Right lung (tissue), 5 donors: ENCODE measurements around the gene TBRG1. TPM values are rescaled to one million over a fixed set of nuclear protein-coding genes. Genes with fewer than 3 reads are reported as not detected.

Source experiments
- DNase-seq, 2 donors: peaks; one replicate each; pipeline ENCODE4 v3.0.0-alpha.2; 2013
- polyA plus RNA-seq, 5 donors: library from polyadenylated mRNA; unstranded; fragments of 120-200 nt; gene quantifications; one replicate each; pipeline versions ENCODE4 v1.2.1 to v1.2.3, GENCODE V29; 2013; ENCODE audit warnings: inconsistent platforms in 1 of 5, low replicate concordance in 1 of 5; ENCODE audit not compliant: insufficient read length in 5 of 5, insufficient read depth in 1 of 5

The TBRG1 gene
- polyA plus RNA-seq, 5 donors: 34.8 to 38.9 (median 38.3) TPM

DNA sequence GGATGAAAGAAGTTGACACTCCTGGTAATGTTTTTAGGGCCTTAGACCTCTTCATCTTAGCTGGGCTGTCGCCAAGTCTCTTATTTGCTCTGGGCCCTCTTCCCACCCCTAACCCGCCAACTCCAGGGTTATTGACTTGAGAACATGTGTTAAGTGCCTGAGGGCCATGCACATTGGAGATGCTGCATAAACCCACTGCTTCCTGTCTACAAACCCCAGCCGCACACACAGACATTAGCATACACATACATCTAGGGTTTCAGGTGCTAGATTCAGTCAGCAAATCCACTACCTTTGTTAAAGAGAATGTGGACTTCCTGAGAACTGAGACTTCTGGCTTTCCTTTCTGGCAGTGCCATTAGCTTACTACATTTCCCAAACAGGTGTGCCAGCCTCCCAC is 10.6 kb upstream of the TBRG1 start:
- no peak for DNase-seq

DNA sequence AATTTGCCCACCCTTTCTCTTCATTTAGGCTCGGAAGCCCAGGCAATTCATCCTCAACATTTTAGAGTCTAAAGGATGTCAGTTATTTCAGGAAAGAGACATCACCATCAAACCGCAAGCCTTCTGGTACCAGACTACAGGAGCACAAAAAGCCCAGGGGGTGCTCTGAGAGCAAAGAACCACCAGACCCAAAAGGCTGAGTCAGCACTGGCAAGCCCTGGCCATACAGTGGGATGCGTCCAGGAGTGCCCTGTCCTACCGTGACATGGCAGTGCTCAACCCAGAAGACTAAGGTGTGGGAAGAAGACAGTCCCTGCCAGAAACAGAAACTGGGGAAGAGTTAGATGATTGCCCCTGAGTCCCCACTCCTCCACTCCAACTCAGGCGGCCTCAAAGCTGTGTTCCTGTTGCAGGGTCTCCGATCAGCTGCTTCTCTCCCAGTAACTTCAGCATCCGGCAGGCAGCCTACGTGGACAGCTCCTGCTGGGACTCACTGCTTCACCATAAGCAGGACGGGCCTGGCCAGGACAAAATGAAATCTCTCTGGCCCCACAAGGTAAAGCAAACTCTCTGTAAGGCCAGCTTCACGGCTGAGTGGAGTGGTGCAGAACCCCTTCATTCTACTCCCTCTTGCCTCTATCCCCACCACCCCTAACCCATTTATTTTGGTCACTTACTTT is 10.0 kb upstream of the TBRG1 start:
- no peak for DNase-seq

- DNase-seq: no peak
Measured at GRCh38 chr11:124618863-124619262, 3.8 kb upstream of the TBRG1 start.

DNA sequence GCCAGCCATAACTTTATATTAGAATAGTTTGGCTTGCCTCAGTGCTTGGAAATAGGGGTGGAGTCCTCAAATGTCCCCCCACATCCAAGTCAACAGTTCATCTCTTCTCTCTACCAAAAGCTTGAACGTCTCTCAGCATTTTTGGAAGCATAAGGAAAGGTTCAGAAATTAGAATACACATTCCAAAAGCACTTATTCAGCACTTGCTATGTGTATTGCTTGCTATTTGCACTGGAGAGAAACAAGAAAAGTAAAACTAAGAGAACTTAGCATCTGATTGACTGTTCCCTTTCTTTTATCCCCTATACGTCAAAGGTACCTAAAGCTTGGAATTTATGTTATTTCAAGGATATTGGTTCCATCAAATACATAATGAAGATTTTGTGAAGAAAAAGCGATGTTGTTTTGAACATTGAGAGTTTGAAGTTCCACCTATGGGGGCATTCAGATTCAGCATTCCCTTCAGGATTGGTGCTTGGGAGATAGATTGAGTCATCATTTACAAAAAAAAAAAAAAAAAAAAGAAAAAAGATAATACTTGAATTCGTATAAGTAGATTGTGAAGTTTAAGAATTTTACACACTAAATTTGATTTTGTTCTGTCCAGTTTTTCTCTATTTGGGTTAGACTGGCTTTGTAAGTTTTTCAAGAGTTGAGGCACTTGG is 1.3 kb downstream of the TBRG1 start:
- DNase-seq: no peak

DNA sequence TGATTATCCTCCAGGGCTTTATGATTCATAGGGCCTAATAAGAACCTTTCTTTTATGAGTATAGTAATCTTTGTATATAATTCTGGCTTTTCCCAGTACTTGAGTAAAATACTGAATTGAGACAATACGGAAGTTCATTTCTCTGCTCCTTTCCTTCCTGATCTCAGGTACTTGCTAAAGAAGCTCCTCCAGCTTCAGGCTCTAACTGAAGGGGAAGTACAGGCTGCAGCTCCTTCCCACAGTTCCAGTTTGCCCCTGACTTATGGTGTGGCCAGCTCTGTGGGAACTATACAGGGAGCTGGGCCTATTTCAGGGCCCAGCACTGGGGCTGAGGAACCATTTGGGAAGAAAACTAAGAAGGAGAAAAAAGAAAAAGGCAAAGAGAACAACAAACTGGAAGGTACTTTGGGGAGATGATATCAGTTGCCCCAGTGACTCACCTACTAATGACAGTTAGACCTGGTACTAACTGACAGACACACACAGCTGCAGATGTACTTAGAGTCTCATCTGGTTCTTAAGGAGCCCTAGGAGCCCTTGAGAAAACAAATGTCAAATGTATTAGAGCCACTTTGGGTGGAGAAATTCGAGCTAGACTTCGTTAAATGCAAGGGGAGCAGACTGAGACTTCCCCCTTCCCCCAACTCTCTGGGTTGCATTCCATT is 3.0 kb downstream of the TBRG1 start:
- no peak for DNase-seq

DNA sequence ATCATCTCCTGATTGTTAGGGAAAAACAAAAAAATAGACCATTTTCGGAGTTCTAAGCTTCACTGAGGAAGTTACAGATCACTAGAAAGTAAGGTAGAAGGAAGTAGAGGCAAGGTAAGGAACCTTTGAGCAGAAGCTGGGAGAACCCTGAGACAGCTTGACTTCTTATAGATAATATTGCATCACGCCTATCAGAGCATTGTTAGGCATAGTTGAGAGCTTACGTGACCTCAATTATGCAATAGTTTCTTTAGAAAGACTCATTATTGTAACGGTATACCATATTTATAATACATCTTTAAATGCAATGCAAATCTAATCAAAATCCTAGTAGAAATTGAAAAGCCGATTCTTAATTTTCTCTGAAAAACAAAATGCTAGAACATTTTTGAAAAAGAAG is 4.9 kb downstream of the TBRG1 start:
- no peak for DNase-seq

GRCh38 chr11:124629961-124630360 is 7.3 kb downstream of the TBRG1 start:
- DNase-seq: no peak

GRCh38 chr11:124633355-124633754 is 10.7 kb downstream of the TBRG1 start:
- no peak for DNase-seq

DNA sequence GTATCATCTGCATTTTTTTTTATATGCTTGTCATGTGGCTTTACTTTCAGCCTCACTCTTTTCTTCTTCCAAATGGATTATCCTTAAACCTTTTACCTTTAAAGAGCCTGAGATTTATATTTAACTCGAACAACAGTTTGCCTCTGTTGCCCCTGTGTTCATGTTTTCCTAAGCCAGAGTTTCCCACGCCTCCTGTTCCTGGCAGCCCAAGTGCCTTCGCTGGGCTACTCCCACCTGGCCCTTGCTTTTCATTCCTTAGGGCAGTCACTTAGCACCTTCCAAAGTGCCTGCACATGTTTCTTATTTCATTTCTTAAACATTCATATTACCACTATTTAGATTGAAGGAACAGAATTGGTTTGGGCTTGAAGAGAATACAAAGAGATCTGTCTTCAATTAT is 13.3 kb downstream of the TBRG1 start:
- no peak for DNase-seq

DNA sequence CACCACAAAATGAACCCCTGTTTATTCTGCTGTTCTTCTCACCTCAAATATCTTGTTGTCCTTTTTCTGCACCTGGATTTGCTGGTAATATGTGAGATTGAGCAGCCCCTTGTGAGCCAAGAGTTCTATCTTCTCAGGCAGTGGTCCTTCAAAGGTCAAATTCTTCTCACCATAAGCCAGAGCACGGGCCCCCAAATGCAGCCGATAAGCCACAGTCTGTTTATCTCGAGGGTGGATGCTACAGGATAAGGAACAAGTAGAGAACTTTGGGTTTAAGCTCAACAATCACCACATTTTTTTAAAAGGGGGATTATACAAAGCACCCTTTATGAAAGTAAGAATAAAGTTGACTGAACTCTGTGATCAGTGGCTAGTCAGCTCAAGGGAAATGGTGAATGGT is 15.8 kb downstream of the TBRG1 start:
- DNase-seq: no peak

DNA sequence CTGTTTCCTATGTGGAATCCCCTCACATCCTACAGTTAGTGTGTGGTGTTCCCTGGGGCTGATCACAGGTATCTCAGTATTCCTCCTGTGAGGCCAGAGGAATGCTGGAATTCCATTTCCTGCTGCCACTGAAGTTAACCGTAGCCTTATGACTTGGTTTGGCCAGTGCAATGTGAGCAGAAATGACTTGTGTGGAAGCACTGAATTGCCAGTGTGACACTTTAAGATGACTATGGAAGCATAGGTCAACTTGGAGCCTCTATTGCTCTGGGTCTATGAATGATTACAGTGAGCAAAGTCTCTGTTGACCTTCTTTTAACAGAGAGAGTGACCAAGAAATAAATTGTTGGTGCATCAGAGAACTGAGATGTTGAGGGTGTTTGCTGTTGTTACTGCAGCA is 16.5 kb downstream of the TBRG1 start:
- DNase-seq: no peak

DNA sequence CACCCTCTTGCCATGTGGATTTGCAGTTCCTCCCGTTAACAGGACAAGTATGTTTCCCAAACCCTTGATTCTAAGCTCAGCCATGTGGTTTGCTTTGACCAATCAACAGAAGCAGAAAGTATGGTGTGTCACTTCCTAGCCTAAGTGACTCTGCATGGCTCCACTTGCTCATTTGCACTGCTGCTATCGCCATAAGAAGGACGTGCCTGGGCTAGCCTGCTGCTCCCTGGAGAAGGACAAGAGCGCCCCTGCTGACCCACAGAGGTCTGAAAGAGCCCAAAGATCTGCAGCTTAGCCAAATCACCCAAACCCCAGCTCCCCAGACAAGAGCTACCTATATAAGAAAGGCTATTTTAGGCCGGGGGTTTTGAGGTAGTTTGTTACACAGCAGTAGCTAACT is 18.0 kb downstream of the TBRG1 start:
- DNase-seq: no peak

DNA sequence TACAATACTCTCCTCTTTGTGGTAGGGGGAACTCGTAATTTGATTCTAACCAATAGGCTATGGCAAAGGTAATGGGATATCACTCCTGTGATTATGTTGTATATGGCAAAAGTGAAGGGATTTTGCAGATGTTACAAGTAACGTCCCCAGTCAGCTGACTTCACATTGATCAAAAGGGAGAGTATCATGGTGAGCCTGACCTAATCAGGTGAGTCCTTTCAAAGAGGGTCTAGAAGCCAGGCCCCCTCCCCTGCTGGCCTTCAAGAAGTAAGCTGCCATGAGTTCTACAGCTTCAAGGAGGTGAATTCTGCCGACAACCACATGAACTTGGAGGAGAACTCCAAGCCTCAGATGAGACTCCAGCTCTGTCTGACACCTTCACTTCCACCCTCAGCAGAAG is 20.0 kb downstream of the TBRG1 start:
- no peak for DNase-seq

- DNase-seq: no peak
Measured at GRCh38 chr11:124643042-124643604, 20.5 kb downstream of the TBRG1 start.

DNA sequence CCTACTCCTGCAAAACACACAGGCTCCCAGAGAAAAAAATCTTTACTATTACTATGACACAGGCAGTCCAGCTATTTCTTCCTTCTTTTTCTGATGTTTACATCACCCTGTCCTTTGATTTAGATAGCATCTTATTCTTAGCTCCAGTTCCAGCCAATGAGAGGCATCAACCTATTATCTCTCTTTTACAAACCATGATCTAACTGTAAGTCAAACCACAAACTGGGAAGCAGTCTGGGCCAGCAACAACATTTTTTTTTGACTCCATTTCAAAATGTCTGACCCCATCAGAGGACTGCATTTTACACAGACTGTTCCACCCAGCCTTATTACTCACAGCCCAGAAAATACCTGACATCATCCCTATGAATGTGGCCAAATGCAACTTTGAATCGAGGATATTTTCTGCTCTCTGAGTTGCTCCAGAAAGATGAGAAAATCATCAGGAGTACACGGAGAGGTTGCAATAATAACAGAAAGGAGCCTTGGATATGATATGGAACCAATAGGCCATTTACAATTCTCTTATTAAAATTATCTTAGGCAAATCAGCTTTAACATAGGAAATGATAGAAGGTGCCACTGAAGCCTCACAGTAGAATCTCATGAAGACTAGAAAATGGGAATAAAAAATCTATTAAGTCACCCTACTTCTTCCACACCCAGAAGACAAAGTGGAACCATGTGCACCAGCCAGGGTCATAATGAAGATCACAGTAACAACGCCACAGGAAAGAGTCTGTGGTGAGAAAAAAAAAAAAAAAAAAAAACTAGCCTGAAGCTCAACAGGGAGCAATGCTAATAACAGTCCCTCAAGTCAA is 21.2 kb downstream of the TBRG1 start:
- no peak for DNase-seq

DNA sequence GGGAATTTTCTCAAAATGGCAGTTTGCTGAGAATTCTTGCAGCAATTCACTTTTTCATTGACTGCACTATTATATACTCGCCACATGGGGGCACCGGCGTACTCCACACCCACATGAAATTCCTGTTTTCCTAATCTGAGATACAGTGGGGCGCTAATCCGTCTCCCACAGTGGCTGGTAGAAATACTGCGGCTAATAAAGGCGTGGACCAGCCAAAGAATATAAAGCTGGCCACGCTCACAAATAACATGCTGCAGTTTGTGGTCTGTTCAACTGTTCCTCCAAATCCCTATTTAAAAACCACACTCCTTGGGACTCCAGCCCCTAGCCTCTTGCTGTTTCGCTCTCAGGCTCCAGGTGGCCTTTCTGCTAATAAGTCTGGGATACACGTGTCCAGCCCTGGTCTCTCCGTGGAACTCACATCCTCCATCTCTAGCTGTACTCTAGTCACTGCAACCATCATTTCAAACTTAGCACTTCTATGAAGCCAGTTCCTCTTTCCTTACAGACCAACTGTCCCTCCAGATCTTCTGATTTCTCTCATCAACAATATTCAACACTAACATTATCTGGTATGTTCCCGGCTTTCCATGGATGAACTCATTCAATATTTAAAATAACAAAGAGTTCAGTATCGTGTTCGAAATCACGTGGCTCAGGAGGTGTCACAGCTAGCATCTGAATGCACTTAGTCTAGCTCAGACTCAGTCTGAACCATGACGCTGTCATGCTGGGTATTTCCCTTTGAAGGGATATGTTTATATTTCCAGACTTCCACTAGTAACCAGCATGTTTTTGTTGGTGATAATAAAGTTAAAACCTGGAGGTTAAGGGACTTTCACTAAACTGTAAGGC is 22.0 kb downstream of the TBRG1 start:
- DNase-seq: peak; percentile 46 to 57

GRCh38 chr11:124646148-124646547 is 23.5 kb downstream of the TBRG1 start:
- DNase-seq: no peak

DNA sequence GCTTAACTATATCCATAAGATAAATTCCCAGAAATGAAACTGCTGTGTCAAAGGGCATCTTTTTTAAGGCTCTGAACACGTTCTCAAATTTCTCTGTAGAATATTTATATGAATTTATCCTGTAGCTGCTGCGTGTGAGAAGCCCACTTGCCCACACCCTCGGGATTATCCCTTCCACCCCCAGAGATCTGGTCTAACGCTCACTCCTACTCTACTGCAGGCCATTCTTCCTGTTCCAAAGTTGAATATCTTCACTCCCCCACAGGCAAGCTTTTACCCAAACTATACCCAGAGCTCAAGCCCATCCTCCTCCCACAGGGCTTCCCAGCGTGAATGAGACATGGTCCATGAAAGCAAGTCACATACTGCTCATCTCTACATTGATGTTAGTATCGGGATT is 25.9 kb downstream of the TBRG1 start:
- DNase-seq: no peak

GRCh38 chr11:124656774-124657630 is 34.3 kb downstream of the TBRG1 start:
- peak in 1 of 2 donors; percentile 11 for DNase-seq

- DNase-seq: no peak
Measured at GRCh38 chr11:124657904-124658303, 35.2 kb downstream of the TBRG1 start.
